Measurements from ENCODE around the gene TFB1M.

- TF ChIP-seq CTCF (conservative IDR thresholded peaks at IDR 0.05 in 1 of 2, IDR thresholded peaks at IDR 0.05 in 1 of 2; ENCODE audit: low read depth in 1 of 2, low read length in 2 of 2), result no peak
- TF ChIP-seq EZH2 (IDR thresholded peaks at IDR 0.05; ENCODE audit: low read length, missing control alignments), result no peak
Observed at GRCh38 chr6:155234687-155235086, 79.6 kb downstream of the TFB1M start.
